Gastroesophageal sphincter (tissue), 4 donors: Measurements from ENCODE around the gene ME1. TPM values are rescaled to one million over a fixed set of nuclear protein-coding genes. Genes with fewer than 3 reads are reported as not detected.

ENCODE experiments used
- ATAC-seq: fragments of 150-250 bp; one replicate; pipeline ENCODE4 v1.9.1; 2016; ENCODE audit warnings: mild to moderate bottlenecking, moderate library complexity
- H3K27ac ChIP-seq, 4 donors: fragments of 200-600 bp; sonication (generic) in 3 of 4; 1 replicate in 3 of 4; 2 replicates in 1 of 4; pipeline ENCODE4 v1.5.1; 2016 to 2019
- H3K27me3 ChIP-seq: fragments of 200-600 bp; sonication (generic); one replicate; pipeline ENCODE4 v1.5.1; 2019
- H3K36me3 ChIP-seq, 2 donors: fragments of 200-600 bp; sonication (generic); one replicate each; pipeline ENCODE4 v1.5.1; 2019; ENCODE audit warnings: control low read depth in 1 of 2
- H3K4me1 ChIP-seq, 3 donors: fragments of 200-600 bp; sonication (generic); 1 replicate in 2 of 3; 2 replicates in 1 of 3; pipeline ENCODE4 v1.5.1; 2016 to 2019; ENCODE audit warnings: control low read depth in 2 of 3
- H3K4me3 ChIP-seq, 2 donors: fragments of 200-600 bp; sonication (generic); one replicate each; pipeline ENCODE4 v1.5.1; 2019; ENCODE audit warnings: mild to moderate bottlenecking in 1 of 2, moderate library complexity in 1 of 2
- H3K9me3 ChIP-seq, 3 donors: fragments of 200-600 bp; sonication (generic); one replicate each; pipeline ENCODE4 v1.5.1; 2017 to 2019; ENCODE audit warnings: control low read depth in 2 of 3
- EP300 ChIP-seq: sonication (generic); formaldehyde crosslinking; IDR thresholded peaks from one replicate; pipeline ENCODE4 v1.6.1; 2017; ENCODE audit warnings: antibody characterized with exemption, mild to moderate bottlenecking
- POLR2A ChIP-seq, 2 donors: fragments of 450-650 bp; IDR thresholded peaks; one replicate each; pipeline ENCODE4 v1.6.1; 2017; ENCODE audit warnings: antibody characterized with exemption in 2 of 2, mild to moderate bottlenecking in 2 of 2, moderate library complexity in 1 of 2
- POLR2AphosphoS5 ChIP-seq: sonication (generic); formaldehyde crosslinking; IDR thresholded peaks from one replicate; pipeline ENCODE4 v1.6.1; 2017; ENCODE audit warnings: antibody characterized with exemption
- WGBS, 2 donors: methylation state at CpG; one replicate each; pipeline ENCODE4 v1.1.5; 2018; ENCODE audit warnings: low coverage in 1 of 2; 5-methylcytosine and 5-hydroxymethylcytosine counted together
- total RNA-seq, 4 donors: library from RNA; depleted of rRNA; stranded (reverse); fragments of >200 nt; gene quantifications; one replicate each; pipeline ENCODE4 v1.1.0, GENCODE V29; 2016
- TF ChIP-seq, protein P1 (sequence below), 4 experiments: fragments of 200-600 bp in 2 of 4; fragments of 450-650 bp in 2 of 4; sonication (generic) in 1 of 4; IDR thresholded peaks; one replicate each; pipeline ENCODE4 v1.5.1; 2017 to 2019; ENCODE audit warnings: antibody characterized with exemption in 4 of 4, mild to moderate bottlenecking in 2 of 4, moderate library complexity in 2 of 4

Gene ME1
- total RNA-seq, 4 donors from 2014 or later = 18.8 to 33.3 (median 20.4) TPM

DNA sequence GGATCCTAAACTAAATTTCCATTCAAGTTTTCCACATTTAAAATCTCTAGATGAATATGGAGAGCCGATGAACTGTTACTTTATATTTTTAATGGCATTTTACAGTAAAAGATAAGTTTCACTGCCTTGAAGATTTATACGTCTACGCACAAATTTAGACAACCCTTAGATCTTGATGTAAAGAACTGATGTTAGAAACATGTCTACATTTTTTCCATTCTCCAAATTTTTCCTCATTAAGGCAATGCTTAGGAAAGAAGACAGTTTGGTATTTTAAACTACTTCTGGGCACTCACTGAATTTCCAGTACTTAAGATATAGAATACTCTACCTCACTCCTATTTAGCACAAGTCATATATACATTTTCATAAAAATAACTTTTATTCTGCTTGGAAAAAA is 45.4 kb downstream of the ME1 start:
- Histone ChIP-seq H3K4me1 (peaks cover 0 to 7% (median 0%) of the 10 kb centered on the region in 3 donors), H3K27ac (no peak overlapping the region), H3K36me3 (no peaks in the 10 kb centered on the region), H3K27me3 (no peaks in the 10 kb centered on the region), H3K4me3 (no peak overlapping the region), H3K9me3 (no peaks in the 10 kb centered on the region)
- WGBS, 2 donors = 83 to 86% methylated on average over 3 of the region's 3 CpGs
- ATAC-seq = no peak
- TF ChIP-seq, protein P1, sequence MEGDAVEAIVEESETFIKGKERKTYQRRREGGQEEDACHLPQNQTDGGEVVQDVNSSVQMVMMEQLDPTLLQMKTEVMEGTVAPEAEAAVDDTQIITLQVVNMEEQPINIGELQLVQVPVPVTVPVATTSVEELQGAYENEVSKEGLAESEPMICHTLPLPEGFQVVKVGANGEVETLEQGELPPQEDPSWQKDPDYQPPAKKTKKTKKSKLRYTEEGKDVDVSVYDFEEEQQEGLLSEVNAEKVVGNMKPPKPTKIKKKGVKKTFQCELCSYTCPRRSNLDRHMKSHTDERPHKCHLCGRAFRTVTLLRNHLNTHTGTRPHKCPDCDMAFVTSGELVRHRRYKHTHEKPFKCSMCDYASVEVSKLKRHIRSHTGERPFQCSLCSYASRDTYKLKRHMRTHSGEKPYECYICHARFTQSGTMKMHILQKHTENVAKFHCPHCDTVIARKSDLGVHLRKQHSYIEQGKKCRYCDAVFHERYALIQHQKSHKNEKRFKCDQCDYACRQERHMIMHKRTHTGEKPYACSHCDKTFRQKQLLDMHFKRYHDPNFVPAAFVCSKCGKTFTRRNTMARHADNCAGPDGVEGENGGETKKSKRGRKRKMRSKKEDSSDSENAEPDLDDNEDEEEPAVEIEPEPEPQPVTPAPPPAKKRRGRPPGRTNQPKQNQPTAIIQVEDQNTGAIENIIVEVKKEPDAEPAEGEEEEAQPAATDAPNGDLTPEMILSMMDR (IDR thresholded peaks at IDR 0.05) = no peak
- no peak for TF ChIP-seq POLR2A (IDR thresholded peaks at IDR 0.05)
- TF ChIP-seq POLR2AphosphoS5 = no peak
- TF ChIP-seq EP300 = no peak

- no peaks in the 10 kb centered on the region for H3K36me3 ChIP-seq
- no peak for TF ChIP-seq POLR2A (IDR thresholded peaks at IDR 0.05)
- no peak for TF ChIP-seq POLR2AphosphoS5
- no peak for TF ChIP-seq EP300
- TF ChIP-seq, protein P1 (IDR thresholded peaks at IDR 0.05) = no peak
- H3K4me1 ChIP-seq = peaks cover 0 to 7% (median 0%) of the 10 kb centered on the region in 3 donors
- no peak overlapping the region for H3K27ac ChIP-seq
- ATAC-seq = no peak
- no peaks in the 10 kb centered on the region for H3K27me3 ChIP-seq
- H3K4me3 ChIP-seq = no peak overlapping the region
- no peaks in the 10 kb centered on the region for H3K9me3 ChIP-seq
These were observed 46.1 kb downstream of the ME1 start for GRCh38 chr6:83384751-83385150.

- 44 to 79% methylated on average over 2 of the region's 2 CpGs for WGBS, 2 donors
- Histone ChIP-seq H3K27ac (no peak overlapping the region), H3K4me1 (peaks cover 0 to 7% (median 0%) of the 10 kb centered on the region in 3 donors), H3K4me3 (no peak overlapping the region), H3K9me3 (no peaks in the 10 kb centered on the region), H3K27me3 (no peaks in the 10 kb centered on the region), H3K36me3 (no peaks in the 10 kb centered on the region)
- TF ChIP-seq POLR2A (IDR thresholded peaks at IDR 0.05) = no peak
- ATAC-seq = no peak
These were observed 48.9 kb downstream of the ME1 start for GRCh38 chr6:83381949-83382348.

- H3K27me3 ChIP-seq = no peaks in the 10 kb centered on the region
- peaks cover 0 to 7% (median 0%) of the 10 kb centered on the region in 3 donors for H3K4me1 ChIP-seq
- no peak for ATAC-seq
- TF ChIP-seq, protein P1 (IDR thresholded peaks at IDR 0.05) = no peak
- no peaks in the 10 kb centered on the region for H3K36me3 ChIP-seq
- H3K27ac ChIP-seq = no peak overlapping the region
- no peaks in the 10 kb centered on the region for H3K9me3 ChIP-seq
- H3K4me3 ChIP-seq = no peak overlapping the region
These were observed 52.0 kb downstream of the ME1 start for GRCh38 chr6:83378621-83379388.

DNA sequence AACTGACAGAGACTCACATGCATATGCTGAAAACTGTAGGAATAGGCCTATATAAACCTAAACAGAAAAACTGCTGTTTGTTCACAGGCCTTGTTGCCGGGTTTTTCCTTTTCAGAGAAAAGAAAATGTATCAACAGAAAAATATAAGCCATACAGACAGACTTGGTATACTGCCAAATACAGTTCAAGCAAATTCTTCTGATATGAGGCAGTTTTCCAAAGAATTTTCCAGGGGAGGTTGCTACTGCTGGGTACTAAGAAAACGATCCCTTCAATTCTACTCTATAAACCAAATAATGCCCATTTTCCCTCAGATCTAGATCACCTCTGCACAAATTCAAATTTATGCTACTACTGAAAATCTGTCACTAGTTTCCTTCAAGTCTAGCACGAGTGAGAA is 59.4 kb downstream of the ME1 start:
- Histone ChIP-seq H3K27ac (no peak overlapping the region), H3K9me3 (no peaks in the 10 kb centered on the region), H3K4me1 (peaks cover 0 to 11% (median 2%) of the 10 kb centered on the region in 3 donors), H3K4me3 (no peak overlapping the region), H3K36me3 (no peaks in the 10 kb centered on the region), H3K27me3 (no peaks in the 10 kb centered on the region)
- 28 to 31% methylated on average over 2 to 3 of the region's 3 CpGs for WGBS, 2 donors
- ATAC-seq = no peak
- no peak for TF ChIP-seq POLR2AphosphoS5
- no peak for TF ChIP-seq POLR2A (IDR thresholded peaks at IDR 0.05)
- TF ChIP-seq EP300 = no peak
- TF ChIP-seq, protein P1 (IDR thresholded peaks at IDR 0.05) = no peak
